Right atrium auricular region (tissue), 2 donors: ENCODE measurements around the gene P3H1. TPM values are rescaled to one million over a fixed set of nuclear protein-coding genes. Genes with fewer than 3 reads are reported as not detected.
A peak's percentile ranks its signal among the peaks of the same experiment; 100 is the strongest.
"Not testable (repeated sequence)": the region's sequence is repeated elsewhere in the genome, so short reads cannot be mapped to it uniquely, and the experiment has no call there.

ENCODE experiments used
- DNase-seq: peaks from one replicate; pipeline ENCODE4 v3.0.0-alpha.2; 2019; ENCODE audit warnings: low spot score
- H3K27ac ChIP-seq, 2 donors: fragments of 200-600 bp; sonication (generic); 1 replicate in 1 of 2; 2 replicates in 1 of 2; pipeline ENCODE4 v1.5.1; 2016 to 2019
- H3K27me3 ChIP-seq, 2 donors: fragments of 200-600 bp; sonication (generic); one replicate each; pipeline versions ENCODE4 v1.5.1 to v1.6.0; 2017 to 2019
- H3K36me3 ChIP-seq: fragments of 200-600 bp; sonication (generic); one replicate; pipeline ENCODE4 v1.5.1; 2016
- H3K4me1 ChIP-seq, 2 donors: fragments of 200-600 bp; sonication (generic); one replicate each; pipeline versions ENCODE4 v1.5.1 to v1.6.0; 2017 to 2019
- H3K4me3 ChIP-seq, 2 donors: fragments of 200-600 bp; sonication (generic); 1 replicate in 1 of 2; 2 replicates in 1 of 2; pipeline ENCODE4 v1.5.1; 2017 to 2019; ENCODE audit warnings: mild to moderate bottlenecking in 1 of 2, moderate library complexity in 1 of 2
- H3K9me3 ChIP-seq, 2 donors: fragments of 200-600 bp; sonication (generic); one replicate each; pipeline ENCODE4 v1.5.1; 2019
- CTCF ChIP-seq, 2 donors: fragments of 200-600 bp; sonication (generic); IDR thresholded peaks; one replicate each; pipeline ENCODE4 v1.5.1; 2019; ENCODE audit warnings: antibody characterized with exemption in 2 of 2
- total RNA-seq, 2 donors: library from RNA; depleted of rRNA; stranded (reverse); fragments of >200 nt; gene quantifications; one replicate each; pipeline ENCODE4 v1.1.0, GENCODE V29; 2016

The P3H1 gene
- total RNA-seq, result 10 to 100 TPM; 11.3 to 15.6 TPM

GRCh38 chr1:42766741-42767509, at the start of gene P3H1, which contains the start of gene C1orf50:
TSS of gene P3H1 (minus strand) at chr1:42767028. CDS start at chr1:42766971, 57 bp downstream.
TSS of gene C1orf50 (plus strand) at chr1:42767249. CDS start at chr1:42767312, 63 bp downstream.
- Histone ChIP-seq H3K4me3 (peak within 1 kb of the TSS; percentile 90 to 94), H3K9me3 (no peaks in the 10 kb centered on the region), H3K4me1 (peaks cover 0 to 42% of the 10 kb centered on the region in 2 donors), H3K27me3 (no peaks in the 10 kb centered on the region), H3K27ac (peak within 1 kb of the TSS; percentile 91 to 93), H3K36me3 (peaks cover 5% of the 10 kb centered on the region)
- peak; percentile 100 for DNase-seq
- no peak for TF ChIP-seq CTCF (IDR thresholded peaks at IDR 0.05)

GRCh38 chr1:42815941-42816584, 49.2 kb upstream of the P3H1 start:
- TF ChIP-seq CTCF (IDR thresholded peaks at IDR 0.05), result no peak

GRCh38 chr1:42814815-42815214, 48.0 kb upstream of the P3H1 start:
- not testable (repeated sequence) for H3K36me3 ChIP-seq, DNase-seq, H3K9me3 ChIP-seq

More at GRCh38 chr1:42815941-42816584, 49.2 kb upstream of the P3H1 start:
- H3K4me3 ChIP-seq, result peak overlapping the region; percentile 72 to 90
- H3K4me1 ChIP-seq, result peaks cover 0 to 21% of the 10 kb centered on the region in 2 donors
- H3K36me3 ChIP-seq, result no peaks in the 10 kb centered on the region
- no peak for DNase-seq
- peak overlapping the region; percentile 97 to 99 for H3K27ac ChIP-seq
- H3K27me3 ChIP-seq, result no peaks in the 10 kb centered on the region
- no peaks in the 10 kb centered on the region for H3K9me3 ChIP-seq

GRCh38 chr1:42807056-42807668, 40.3 kb upstream of the P3H1 start:
- Histone ChIP-seq H3K4me1 (no peaks in the 10 kb centered on the region), H3K36me3 (peaks cover 5% of the 10 kb centered on the region), H3K9me3 (no peaks in the 10 kb centered on the region), H3K27me3 (no peaks in the 10 kb centered on the region), H3K27ac (no peak overlapping the region), H3K4me3 (no peak overlapping the region)
- TF ChIP-seq CTCF (IDR thresholded peaks at IDR 0.05), result no peak
- DNase-seq, result no peak

More at GRCh38 chr1:42814815-42815214, 48.0 kb upstream of the P3H1 start:
- peaks cover 0 to 21% of the 10 kb centered on the region in 2 donors for H3K4me1 ChIP-seq
- not testable (repeated sequence) for H3K27ac ChIP-seq, H3K27me3 ChIP-seq, H3K4me3 ChIP-seq

- TF ChIP-seq CTCF (IDR thresholded peaks at IDR 0.05), result no peak
- Histone ChIP-seq H3K9me3 (no peaks in the 10 kb centered on the region), H3K36me3 (peaks cover 5% of the 10 kb centered on the region), H3K27me3 (no peaks in the 10 kb centered on the region), H3K4me1 (no peaks in the 10 kb centered on the region), H3K4me3 (no peak overlapping the region), H3K27ac (no peak overlapping the region)
- no peak for DNase-seq
Observed at GRCh38 chr1:42806593-42806992, 39.8 kb upstream of the P3H1 start.

- Histone ChIP-seq H3K27me3 (no peaks in the 10 kb centered on the region), H3K9me3 (no peaks in the 10 kb centered on the region), H3K4me3 (no peak overlapping the region), H3K4me1 (no peaks in the 10 kb centered on the region), H3K36me3 (peaks cover 5% of the 10 kb centered on the region), H3K27ac (no peak overlapping the region)
- no peak for TF ChIP-seq CTCF (IDR thresholded peaks at IDR 0.05)
- DNase-seq, result no peak
Observed at GRCh38 chr1:42806171-42806570, 39.3 kb upstream of the P3H1 start.
